ENCODE data around the gene C4orf17. TPM values are rescaled to one million over a fixed set of nuclear protein-coding genes. Genes with fewer than 3 reads are reported as not detected.

C4orf17 gene
- total RNA-seq, 1 donor from 2014 or later: not detected

DNA sequence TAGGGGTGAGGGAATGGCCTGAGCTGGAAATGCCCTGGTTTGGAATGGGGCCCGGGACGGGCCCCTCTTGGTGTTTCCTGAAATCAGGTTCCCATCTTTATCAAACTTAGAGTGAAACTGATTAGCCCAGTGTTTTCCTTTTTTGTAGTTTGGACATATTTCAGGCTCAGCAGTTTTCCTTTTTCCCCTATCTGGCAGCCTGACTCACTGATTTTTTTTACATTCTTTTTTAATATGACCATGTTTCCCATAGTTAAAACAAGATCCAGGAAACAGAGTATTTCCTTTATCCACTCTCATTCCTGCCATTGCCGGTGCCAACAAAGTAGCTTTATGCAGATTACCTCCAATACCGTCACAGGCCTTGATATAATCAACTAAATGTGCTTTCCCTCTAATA, 20.5 kb upstream of the C4orf17 start:
- H3K36me3 Mint-ChIP-seq: no peaks in the 10 kb centered on the region

DNA sequence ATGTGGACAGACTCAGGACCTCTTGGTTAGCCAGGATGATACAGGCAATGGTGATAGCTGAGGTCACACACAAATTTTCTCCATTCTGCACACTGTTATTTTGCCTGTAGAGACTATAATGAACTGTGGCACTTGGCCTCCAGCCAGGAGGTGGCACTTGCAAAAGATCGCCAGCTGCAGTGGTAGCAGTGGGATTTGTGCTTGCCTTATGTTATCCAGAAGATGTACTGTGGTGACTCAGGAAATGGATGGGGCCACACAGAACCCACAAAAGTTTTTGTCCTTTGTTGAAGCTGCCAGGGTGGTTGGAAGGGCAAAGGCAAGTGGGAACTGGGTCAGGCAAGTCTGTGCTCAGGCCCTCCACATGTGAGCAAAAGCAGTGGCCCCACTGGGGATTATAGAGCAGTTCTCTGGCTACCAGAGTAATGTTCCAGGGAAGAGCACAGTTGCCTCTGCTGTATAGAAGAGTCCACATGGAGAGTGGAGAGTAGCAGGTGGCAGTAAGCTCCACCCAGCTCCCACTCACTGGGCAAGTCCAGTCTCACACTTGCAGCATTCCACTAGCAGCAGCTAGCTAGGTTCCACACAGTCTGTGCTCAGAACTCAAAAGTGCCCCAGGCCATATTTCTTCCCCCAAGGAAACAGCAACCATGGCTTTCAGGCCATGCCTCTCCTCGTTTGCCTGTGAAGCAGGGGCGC, 5.9 kb upstream of the C4orf17 start:
- Mint-ChIP-seq H3K4me3 (no peak overlapping the region), H3K27me3 (peaks cover 3% of the 10 kb centered on the region), H3K36me3 (no peaks in the 10 kb centered on the region), H3K9me3 (no peaks in the 10 kb centered on the region), H3K4me1 (ENCODE audit: unreplicated experiment) (no peaks in the 10 kb centered on the region), H3K27ac (no peak overlapping the region)
- DNase-seq (ENCODE audit: extremely low spot score, unreplicated experiment): no peak
- TF ChIP-seq, protein P1, sequence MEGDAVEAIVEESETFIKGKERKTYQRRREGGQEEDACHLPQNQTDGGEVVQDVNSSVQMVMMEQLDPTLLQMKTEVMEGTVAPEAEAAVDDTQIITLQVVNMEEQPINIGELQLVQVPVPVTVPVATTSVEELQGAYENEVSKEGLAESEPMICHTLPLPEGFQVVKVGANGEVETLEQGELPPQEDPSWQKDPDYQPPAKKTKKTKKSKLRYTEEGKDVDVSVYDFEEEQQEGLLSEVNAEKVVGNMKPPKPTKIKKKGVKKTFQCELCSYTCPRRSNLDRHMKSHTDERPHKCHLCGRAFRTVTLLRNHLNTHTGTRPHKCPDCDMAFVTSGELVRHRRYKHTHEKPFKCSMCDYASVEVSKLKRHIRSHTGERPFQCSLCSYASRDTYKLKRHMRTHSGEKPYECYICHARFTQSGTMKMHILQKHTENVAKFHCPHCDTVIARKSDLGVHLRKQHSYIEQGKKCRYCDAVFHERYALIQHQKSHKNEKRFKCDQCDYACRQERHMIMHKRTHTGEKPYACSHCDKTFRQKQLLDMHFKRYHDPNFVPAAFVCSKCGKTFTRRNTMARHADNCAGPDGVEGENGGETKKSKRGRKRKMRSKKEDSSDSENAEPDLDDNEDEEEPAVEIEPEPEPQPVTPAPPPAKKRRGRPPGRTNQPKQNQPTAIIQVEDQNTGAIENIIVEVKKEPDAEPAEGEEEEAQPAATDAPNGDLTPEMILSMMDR (conservative IDR thresholded peaks at IDR 0.05): no peak

More for the DNA sequence above, 20.5 kb upstream of the C4orf17 start:
- Mint-ChIP-seq H3K9me3 (peaks cover 20% of the 10 kb centered on the region), H3K27ac (no peak overlapping the region), H3K4me3 (no peak overlapping the region), H3K27me3 (no peaks in the 10 kb centered on the region), H3K4me1 (ENCODE audit: unreplicated experiment) (no peaks in the 10 kb centered on the region)
- TF ChIP-seq, protein P1 (conservative IDR thresholded peaks at IDR 0.05): no peak
- DNase-seq (ENCODE audit: extremely low spot score, unreplicated experiment): no peak

DNA sequence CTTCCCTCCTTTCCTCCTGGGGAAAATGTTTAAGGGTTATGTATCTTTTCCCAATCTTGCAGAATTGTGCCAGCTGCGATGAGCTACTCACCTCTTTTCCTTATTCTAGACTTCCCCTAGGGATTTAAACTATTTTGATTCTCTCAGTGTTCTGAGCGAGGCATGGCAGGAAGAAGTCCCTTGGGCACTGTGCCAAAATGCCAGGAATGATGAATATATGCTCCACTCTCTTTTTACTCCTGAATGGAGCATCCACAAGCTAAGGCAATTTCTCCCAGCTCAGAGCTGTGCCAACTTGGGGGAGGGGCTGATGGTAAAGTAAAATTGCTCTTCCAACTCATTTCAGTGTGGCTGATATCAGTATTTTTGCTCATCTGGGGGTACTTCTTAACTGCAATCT, 4.0 kb upstream of the C4orf17 start:
- Mint-ChIP-seq H3K4me1 (ENCODE audit: unreplicated experiment) (no peaks in the 10 kb centered on the region), H3K9me3 (no peaks in the 10 kb centered on the region), H3K27ac (no peak overlapping the region), H3K4me3 (no peak overlapping the region), H3K36me3 (no peaks in the 10 kb centered on the region), H3K27me3 (peaks cover 4% of the 10 kb centered on the region)
- no peak for DNase-seq (ENCODE audit: extremely low spot score, unreplicated experiment)
- TF ChIP-seq, protein P1 (conservative IDR thresholded peaks at IDR 0.05): no peak

DNA sequence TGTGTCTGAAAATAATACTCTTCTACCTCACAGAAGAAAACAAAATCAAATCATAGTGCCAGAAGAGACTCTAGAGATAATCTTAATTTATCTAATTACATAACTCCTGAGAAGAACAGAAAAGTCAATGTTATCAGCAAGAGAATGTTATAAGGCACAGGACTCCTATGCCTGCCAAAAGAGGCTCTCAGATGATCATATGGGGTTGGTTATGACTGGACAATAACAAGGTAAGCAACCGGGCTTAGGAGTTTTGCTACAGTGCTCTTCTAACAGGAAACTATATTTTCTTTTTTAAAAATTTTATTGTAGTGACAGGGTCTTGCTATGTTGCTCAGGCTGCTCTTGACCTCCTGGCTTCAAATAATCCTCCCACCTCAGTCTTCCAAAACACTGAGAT, 3.5 kb upstream of the C4orf17 start:
- Mint-ChIP-seq H3K9me3 (no peaks in the 10 kb centered on the region), H3K27ac (no peak overlapping the region), H3K4me1 (ENCODE audit: unreplicated experiment) (no peaks in the 10 kb centered on the region), H3K36me3 (no peaks in the 10 kb centered on the region), H3K4me3 (no peak overlapping the region), H3K27me3 (peaks cover 4% of the 10 kb centered on the region)
- TF ChIP-seq, protein P1 (conservative IDR thresholded peaks at IDR 0.05): no peak
- DNase-seq (ENCODE audit: extremely low spot score, unreplicated experiment): no peak

DNA sequence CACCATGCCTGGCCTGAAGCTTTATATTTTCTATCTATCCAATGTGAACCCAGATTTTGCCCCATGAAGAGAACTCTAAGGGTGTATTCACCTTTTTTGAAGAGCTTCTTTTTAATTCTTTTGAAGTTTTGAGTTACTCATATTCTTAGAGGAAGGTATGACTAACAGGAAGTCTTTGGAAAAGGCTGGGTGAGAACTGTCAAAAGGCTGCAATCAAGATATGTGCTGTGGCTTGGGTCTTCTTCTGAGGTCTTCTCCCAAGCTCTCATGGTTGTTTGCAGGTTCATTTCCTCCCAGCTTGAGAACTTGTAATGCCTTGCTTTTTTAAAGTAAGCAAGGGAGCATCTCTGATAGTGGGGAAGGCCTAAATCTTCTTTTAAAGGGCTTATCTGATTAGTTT, 3.1 kb upstream of the C4orf17 start:
- Mint-ChIP-seq H3K27ac (no peak overlapping the region), H3K9me3 (no peaks in the 10 kb centered on the region), H3K27me3 (peaks cover 4% of the 10 kb centered on the region), H3K4me3 (no peak overlapping the region), H3K4me1 (ENCODE audit: unreplicated experiment) (no peaks in the 10 kb centered on the region), H3K36me3 (no peaks in the 10 kb centered on the region)
- TF ChIP-seq, protein P1 (conservative IDR thresholded peaks at IDR 0.05): no peak
- DNase-seq (ENCODE audit: extremely low spot score, unreplicated experiment): no peak
